HuH-7 (cell line): ENCODE data around the gene RPP25L.
A peak's percentile ranks its signal among the peaks of the same experiment; 100 is the strongest.

Experiments used
- DNase-seq: peaks from one replicate; pipeline ENCODE4 v3.0.0; 2011; ENCODE audit warnings: low spot score

The RPP25L gene

DNA sequence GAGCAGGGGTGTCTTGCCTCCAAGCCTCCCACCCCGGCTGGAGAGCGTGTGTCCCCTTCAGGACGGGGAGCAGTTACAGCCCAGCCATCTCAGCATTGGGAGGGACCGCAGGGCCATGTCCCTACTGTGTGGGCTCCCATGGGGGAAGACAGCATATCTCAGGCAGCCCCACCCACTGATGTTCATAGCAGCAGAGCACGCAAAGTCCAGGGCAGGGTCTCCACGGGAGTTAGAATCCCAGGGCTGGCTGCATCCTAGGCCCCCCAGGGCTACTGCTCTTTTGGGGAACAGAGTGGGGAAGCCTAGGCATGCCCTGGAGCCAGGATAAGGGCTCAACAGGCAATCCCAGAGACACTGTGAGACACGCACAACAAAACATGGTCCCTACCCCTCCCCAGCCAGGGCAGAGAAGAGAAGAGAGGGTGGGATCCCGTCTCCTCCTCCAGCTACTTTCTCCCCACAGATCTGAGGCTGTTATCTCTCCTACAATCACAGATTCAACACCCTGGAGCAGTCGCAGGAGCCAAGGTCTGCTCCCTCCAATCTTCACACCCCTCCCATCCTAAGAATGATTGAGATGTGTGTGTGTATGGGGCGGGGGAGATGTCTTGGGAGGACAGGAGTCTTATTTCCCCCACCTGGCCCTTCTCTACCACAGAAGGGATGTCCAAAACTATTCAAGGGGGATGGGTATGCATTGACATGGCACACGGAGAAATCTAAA, 25.8 kb downstream of the RPP25L start:
- DNase-seq = no peak

DNA sequence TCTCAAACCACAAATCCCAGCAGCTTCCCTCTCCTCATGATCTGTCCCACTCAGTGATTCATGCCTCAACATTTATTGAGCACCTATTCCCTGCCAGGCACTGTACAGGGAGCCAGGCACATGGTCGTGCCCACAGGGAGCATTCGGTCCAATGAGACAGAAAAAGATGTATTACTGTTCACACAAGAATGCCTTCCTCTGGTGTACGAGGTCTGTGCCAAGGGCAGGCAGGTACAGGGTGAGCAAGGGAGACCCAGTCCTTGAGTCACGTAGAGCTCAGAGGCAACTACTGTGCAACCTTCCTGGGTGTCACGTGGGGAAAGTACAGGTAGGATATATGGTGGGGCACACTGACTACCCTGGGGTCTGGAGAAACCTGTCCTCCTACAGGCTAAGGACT, 26.9 kb downstream of the RPP25L start:
- no peak for DNase-seq

DNA sequence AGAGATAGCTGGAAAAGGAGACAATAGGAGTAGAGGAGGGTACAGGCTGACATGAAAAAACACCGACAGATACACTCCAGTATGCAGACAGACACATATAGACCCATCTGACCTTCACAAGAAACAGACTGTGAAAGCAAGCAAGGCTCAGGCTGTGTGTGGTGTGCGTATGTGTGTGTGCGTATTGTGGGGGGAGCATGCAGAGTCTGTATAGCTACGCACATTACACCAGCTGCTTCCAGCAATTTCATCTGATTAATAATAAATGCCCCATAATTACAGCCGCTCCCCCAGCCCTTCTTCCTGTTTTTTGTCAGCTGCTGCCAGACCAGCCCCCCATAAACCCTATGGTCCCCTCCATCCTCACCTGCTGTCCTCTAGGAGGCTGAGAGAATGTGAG, 29.1 kb downstream of the RPP25L start:
- DNase-seq = no peak

DNA sequence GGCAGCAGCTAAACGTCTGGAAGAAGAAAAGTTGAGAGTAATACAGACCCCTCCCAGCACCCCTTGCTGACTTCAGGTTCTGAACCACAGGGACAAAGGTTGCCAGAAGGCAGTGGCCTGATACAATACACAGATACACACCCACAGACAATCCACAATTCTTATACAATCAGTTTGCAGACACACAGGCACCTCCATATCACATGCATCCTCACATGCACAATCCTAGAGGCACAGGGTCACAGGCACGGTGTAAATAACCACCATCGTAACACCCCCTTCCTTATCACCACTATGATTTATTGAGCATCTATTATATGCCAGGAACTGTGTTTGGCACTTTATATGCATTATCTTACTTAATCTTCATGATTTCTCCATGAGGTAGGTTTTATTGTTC, 30.6 kb downstream of the RPP25L start:
- DNase-seq = no peak

DNA sequence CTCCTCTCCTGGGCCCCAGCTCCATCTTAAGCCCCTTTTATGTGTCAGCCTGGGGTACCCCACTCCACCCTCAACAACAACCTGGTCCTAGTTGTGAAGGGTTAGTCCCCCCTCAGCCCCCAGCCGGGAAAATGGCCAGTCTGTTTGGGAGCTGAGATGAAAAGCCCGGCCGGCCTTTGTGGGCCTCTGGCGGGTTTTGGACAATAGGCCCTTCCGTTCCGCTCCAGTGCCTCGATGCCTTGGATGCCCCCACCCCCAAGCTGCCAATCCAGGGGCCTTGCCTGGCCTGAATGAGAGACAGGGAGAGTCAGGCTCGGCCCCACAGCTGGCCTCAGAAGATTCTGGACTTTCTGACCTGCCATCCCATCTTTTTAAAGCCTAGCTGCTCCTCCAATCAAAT, 31.5 kb downstream of the RPP25L start:
- DNase-seq = no peak

- DNase-seq = no peak
These were observed 32.1 kb downstream of the RPP25L start for GRCh38 chr9:34579808-34580163.

- DNase-seq = no peak
These were observed 32.6 kb downstream of the RPP25L start for GRCh38 chr9:34579104-34579807.

DNA sequence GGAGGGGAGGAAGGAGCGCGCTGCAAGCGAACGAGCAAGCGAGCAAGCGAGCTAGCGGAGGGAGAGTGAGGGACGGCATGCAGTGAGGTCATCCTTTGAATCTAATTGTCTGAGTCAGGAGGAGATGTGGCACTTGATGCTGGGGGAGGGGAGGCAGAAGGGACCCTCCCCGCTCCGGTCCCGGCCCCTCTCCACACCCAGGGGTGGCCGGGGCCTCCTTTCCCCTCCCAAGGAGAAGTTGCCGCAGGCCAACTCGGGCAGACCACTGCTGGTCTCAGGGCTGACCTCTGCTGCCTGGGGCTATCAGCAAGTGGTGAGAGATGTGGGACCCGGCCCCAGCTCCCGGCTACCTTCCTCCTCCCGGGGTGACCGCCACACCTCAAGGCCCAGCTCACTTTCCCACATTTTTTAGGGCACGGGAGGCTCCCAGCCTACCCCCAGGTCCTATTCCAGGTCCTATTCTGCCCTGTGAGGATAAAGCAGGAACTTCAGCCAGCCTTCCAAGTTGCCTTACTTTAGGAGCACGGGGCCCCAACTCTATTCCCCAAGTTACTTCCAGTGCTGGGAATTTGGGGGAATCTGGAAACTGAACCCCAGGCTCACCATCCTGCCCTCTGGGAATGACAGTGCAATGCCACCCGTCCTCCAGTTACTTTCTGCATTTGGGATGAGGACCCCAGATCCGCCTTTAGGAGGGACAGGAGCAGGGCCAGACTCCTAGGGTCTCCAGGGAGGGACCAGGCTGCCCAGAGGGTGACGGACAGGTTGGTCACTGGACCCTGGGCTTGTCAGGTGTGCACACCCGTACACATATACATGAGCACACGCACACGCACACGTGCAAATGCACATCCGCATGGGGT, 33.4 kb downstream of the RPP25L start:
- no peak for DNase-seq

GRCh38 chr9:34577400-34578240, 34.3 kb downstream of the RPP25L start:
- no peak for DNase-seq

- DNase-seq = no peak
These were observed 35.1 kb downstream of the RPP25L start for GRCh38 chr9:34576597-34577399.

- no peak for DNase-seq
These were observed 35.9 kb downstream of the RPP25L start for GRCh38 chr9:34575862-34576596.

GRCh38 chr9:34575241-34575640, 36.7 kb downstream of the RPP25L start:
- no peak for DNase-seq

GRCh38 chr9:34574571-34574970, 37.3 kb downstream of the RPP25L start:
- no peak for DNase-seq

DNA sequence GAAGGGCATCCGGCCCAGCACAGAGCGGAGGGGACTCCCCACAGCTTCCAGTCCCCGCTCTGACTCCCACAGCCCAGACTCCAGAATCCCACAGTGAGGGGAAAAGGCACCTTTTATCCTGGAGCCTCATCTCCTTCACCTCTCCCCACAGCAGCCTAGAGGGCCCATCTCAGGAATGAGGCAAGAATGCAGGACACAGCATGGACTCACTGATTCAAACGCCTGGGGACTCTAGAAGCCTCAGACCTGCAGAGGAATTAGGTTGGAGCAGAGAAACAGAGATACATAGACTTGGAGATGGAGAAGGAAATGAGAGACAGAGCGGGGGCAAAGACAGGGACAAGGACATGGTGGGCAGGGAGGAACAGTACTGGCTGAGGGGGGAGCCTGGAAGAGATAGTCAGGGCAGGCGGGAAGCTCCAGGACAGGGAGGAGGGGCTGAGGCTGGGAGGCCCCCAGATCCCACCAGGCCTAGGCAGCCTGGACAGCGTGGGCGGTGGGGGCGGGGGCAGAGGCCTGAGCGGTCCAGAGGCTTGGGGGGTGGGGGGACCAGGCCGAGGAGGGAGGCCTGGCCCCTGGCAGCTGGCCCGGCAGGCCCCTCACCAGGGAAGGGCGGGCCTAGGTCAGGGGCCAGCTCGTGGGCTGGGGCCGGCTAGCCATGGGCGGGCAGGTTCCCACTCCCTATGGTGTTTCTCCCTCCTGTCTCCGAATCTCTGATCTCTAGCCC, 38.1 kb downstream of the RPP25L start:
- no peak for DNase-seq

GRCh38 chr9:34572628-34573027, 39.3 kb downstream of the RPP25L start:
- DNase-seq = no peak

DNA sequence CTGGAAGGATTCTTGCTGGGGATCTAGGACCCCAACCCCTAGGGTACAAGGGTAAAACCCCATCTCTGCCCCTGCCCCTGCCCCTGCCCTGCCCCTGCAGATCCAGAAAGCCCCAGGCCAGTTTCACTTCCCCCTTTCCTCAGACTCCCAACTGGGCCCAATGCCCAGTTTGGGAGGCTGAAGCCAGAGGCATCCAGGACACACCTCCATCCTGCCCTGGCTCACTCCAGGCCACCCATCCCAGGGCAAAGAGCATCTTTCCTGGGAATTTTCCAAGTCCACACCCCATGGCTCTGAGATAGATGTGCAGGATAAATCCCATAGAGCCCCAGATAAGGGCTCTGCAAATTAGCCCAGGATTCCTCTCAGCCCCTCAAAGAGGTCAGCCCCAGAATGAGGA, 39.8 kb downstream of the RPP25L start:
- DNase-seq = peak; percentile 58

GRCh38 chr9:34571481-34571810, 40.5 kb downstream of the RPP25L start:
- DNase-seq = no peak

GRCh38 chr9:34570809-34571480, 41.0 kb downstream of the RPP25L start:
- no peak for DNase-seq

DNA sequence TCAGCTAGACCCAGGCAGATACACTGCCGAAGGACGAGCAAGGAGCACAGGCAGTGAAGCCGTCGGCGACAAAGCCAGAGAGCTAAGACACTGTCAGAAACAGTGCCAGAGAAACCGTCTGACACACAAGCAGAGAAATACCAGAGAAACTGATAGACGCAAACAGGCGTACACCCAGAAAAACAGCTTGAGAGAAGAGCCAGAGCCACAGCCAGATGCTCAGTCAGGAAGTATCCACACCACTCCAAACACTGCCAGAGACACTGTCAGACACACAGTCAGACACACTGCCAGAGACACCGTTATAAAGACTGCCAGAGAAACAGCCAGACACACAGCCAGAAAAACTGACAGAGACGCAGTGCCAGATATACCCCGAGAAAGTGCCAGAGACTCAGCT, 41.5 kb downstream of the RPP25L start:
- DNase-seq = no peak
